Non-pigmented ciliary epithelial cell (primary cell): ENCODE results near the gene FUNDC1.

ENCODE experiments used
- DNase-seq: peaks from one replicate; pipeline ENCODE4 v3.0.0-alpha.2; 2010; ENCODE audit warnings: low read depth

The FUNDC1 gene

DNA sequence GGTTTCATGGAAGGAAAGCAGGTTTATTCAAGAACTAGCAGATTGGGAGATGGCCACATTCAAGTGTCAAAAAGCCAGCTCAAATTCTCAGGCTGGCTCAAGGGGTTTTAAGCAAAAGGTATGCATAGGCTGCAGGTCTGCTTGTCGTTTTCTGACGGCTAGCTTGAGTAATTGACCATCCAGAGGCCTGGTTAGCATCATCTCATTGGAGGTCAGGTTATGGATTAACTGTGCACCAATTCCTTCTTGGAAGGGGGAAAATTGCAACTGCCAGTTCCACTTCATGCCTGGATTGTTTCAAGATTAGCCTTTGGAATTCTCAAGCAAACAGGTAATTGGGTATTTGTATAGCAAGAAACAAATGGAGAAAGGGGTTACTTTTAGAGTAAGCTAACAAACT lies 62.1 kb downstream of the FUNDC1 start:
- DNase-seq = no peak

DNA sequence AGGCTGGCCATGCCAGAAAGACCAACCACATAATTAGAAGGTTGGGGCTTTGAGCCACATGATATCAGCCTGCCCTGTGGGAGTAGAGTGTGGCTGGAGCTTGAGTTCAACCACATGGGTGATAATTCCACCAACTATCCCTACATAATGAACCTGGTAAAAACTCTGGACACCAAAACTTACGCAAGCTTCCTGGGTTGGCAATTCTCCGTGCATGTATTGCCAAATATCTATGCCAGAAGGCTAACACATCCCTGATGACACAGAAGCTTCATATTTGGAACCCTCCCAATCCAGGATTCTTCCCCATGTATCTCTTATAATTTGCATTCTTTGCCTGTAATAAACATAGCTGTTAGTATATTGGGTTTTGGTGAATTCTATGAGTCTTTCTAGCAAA lies 68.2 kb downstream of the FUNDC1 start:
- DNase-seq = no peak
